Neutrophil (primary cell): ENCODE data around the gene PAK4.
"Not testable (repeated sequence)": the region's sequence is repeated elsewhere in the genome, so short reads cannot be mapped to it uniquely, and the experiment has no call there.

Experiments used
- H3K27ac ChIP-seq: fragments of 200-600 bp; sonication (generic); 2 replicates; pipeline ENCODE4 v1.5.1; 2016; ENCODE audit warnings: mild to moderate bottlenecking, moderate library complexity
- H3K27me3 ChIP-seq: fragments of 200-600 bp; sonication (generic); 2 replicates; pipeline ENCODE4 v1.6.0; 2016; ENCODE audit warnings: mild to moderate bottlenecking
- H3K36me3 ChIP-seq: fragments of 200-600 bp; sonication (generic); 2 replicates; pipeline ENCODE4 v1.5.1; 2017
- H3K4me1 ChIP-seq, 2 experiments: fragments of 200-600 bp in 1 of 2; sonication (generic) in 1 of 2; 1 replicate in 1 of 2; 2 replicates in 1 of 2; pipeline versions ENCODE4 v1.5.1 to v1.6.1; 2013 to 2016; ENCODE audit warnings: low read depth in 1 of 2, low read length in 1 of 2, mild to moderate bottlenecking in 1 of 2, moderate library complexity in 1 of 2; ENCODE audit not compliant: control insufficient read depth in 1 of 2, insufficient read depth in 1 of 2
- H3K4me3 ChIP-seq, 2 experiments: fragments of 200-600 bp in 1 of 2; sonication (generic) in 1 of 2; 1 replicate in 1 of 2; 2 replicates in 1 of 2; pipeline ENCODE4 v1.5.1; 2013 to 2016; ENCODE audit warnings: low read depth in 1 of 2, low read length in 1 of 2, mild to moderate bottlenecking in 1 of 2, moderate library complexity in 1 of 2
- H3K9me3 ChIP-seq: fragments of 200-600 bp; sonication (generic); 2 replicates; pipeline ENCODE4 v1.5.1; 2016
- CTCF ChIP-seq: fragments of 200-600 bp; sonication (generic); IDR thresholded peaks from 2 replicates; pipeline ENCODE4 v1.5.1; 2016; ENCODE audit warnings: antibody characterized with exemption

PAK4 gene

GRCh38 chr19:39139971-39140453 lies 14.4 kb downstream of the PAK4 start:
- H3K27ac ChIP-seq, result no peak overlapping the region
- H3K9me3 ChIP-seq, result no peaks in the 10 kb centered on the region
- no peaks in the 10 kb centered on the region for H3K36me3 ChIP-seq
- no peak overlapping the region for H3K4me3 ChIP-seq
- H3K27me3 ChIP-seq, result no peaks in the 10 kb centered on the region
- H3K4me1 ChIP-seq, result peaks cover 7 to 10% of the 10 kb centered on the region in 2 experiments
- no peak for TF ChIP-seq CTCF

- TF ChIP-seq CTCF, result no peak
- Histone ChIP-seq H3K27ac (no peak overlapping the region), H3K9me3 (no peaks in the 10 kb centered on the region), H3K4me1 (peaks cover 7 to 14% of the 10 kb centered on the region in 2 experiments), H3K27me3 (no peaks in the 10 kb centered on the region), H3K36me3 (no peaks in the 10 kb centered on the region), H3K4me3 (no peak overlapping the region)
Observed at GRCh38 chr19:39140594-39140993, 15.0 kb downstream of the PAK4 start.

DNA sequence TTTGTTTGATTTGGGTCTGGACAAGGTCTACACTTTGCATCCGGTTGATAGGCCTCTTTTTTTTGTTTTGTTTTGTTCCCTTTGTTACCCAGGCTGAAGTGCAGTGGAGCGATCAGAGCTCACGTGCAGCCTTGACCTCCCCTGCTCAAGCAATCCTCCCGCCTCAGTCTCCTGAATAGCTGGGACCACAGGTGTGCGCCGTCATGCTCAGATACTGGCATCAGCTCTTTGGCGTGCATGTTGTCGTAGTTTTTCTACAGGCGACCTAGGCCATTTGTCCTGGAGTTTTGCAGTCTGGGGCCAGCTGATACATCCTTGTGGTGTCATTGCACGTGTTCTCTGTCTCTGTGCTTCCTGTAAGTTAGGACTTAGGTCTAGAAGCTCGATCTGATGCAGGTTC lies 16.3 kb downstream of the PAK4 start:
- Histone ChIP-seq H3K4me1 (peaks cover 7 to 14% of the 10 kb centered on the region in 2 experiments), H3K27ac (no peak overlapping the region), H3K4me3 (no peak overlapping the region), H3K27me3 (no peaks in the 10 kb centered on the region), H3K9me3 (no peaks in the 10 kb centered on the region), H3K36me3 (no peaks in the 10 kb centered on the region)
- no peak for TF ChIP-seq CTCF

GRCh38 chr19:39142630-39143029 lies 17.0 kb downstream of the PAK4 start:
- Histone ChIP-seq H3K27ac (no peak overlapping the region), H3K36me3 (no peaks in the 10 kb centered on the region), H3K27me3 (no peaks in the 10 kb centered on the region), H3K4me3 (no peak overlapping the region), H3K4me1 (peaks cover 7 to 14% of the 10 kb centered on the region in 2 experiments), H3K9me3 (no peaks in the 10 kb centered on the region)
- no peak for TF ChIP-seq CTCF

- H3K4me1 ChIP-seq, result peaks cover 7 to 14% of the 10 kb centered on the region in 2 experiments
- H3K36me3 ChIP-seq, H3K9me3 ChIP-seq, H3K27me3 ChIP-seq, H3K4me3 ChIP-seq, H3K27ac ChIP-seq: not testable (repeated sequence)
Observed at GRCh38 chr19:39143757-39144289, 18.2 kb downstream of the PAK4 start.

DNA sequence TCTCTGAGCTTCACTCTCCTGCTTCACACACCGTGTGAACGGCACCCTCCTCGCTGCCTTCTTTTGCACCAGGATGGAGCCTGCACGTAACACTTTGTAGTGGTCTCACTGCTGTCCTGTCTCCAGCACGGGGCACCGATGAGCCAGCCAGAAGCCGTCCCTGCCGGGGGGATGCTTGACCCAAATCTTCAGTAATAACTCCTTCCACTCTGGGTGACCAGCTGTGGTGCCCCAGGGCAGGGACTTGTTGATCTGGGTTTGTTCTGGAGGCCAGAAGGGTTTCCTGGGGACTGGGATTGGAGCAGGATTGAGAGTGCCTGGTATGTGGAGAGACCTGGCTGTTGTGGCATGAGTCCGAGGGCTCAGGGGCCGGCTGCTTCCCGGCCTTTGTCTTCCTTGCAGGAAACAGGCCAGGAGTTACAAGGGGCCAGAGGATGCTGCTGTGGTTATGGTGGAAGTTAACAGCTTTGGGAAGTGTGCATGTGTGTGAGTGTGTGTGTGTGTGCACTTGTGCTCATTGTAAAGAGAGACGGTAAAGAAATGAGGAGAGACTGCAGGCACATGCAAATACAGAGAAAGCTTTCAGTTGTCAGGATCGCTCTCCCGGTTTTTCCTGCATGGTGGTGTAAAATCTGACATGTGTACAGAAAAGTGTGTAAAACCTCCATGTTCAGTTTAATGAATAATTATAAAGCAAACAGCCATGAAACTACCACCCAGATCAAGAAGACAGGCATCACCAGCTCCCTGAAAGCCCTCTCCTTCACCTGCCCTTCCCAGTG lies 18.9 kb downstream of the PAK4 start:
- TF ChIP-seq CTCF, result no peak
- Histone ChIP-seq H3K4me1 (peaks cover 7 to 14% of the 10 kb centered on the region in 2 experiments), H3K4me3 (no peak overlapping the region), H3K9me3 (no peaks in the 10 kb centered on the region), H3K27me3 (no peaks in the 10 kb centered on the region), H3K36me3 (no peaks in the 10 kb centered on the region), H3K27ac (no peak overlapping the region)
